Neural cell (in vitro differentiated cells): ENCODE measurements around the gene BHLHA15.

Source experiments
- EP300 ChIP-seq: fragments of 450-650 bp; conservative IDR thresholded peaks from 2 replicates; pipeline ENCODE4 v1.6.1; 2014; ENCODE audit warnings: antibody characterized with exemption, mild to moderate bottlenecking, moderate library complexity; ENCODE audit not compliant: poor library complexity, severe bottlenecking
- EZH2 ChIP-seq: fragments of 200-600, 300-800 bp; shearing (Covaris generic), sonication (generic); IDR thresholded peaks from 2 replicates; pipeline ENCODE4 v1.6.1; 2014; ENCODE audit warnings: antibody characterized with exemption, low read length, borderline replicate concordance, mild to moderate bottlenecking; ENCODE audit not compliant: insufficient read depth, poor library complexity, severe bottlenecking
- POLR2AphosphoS5 ChIP-seq: IDR thresholded peaks from 2 replicates; pipeline ENCODE4 v1.6.1; 2012
- RAD21 ChIP-seq: fragments of 450-650 bp; conservative IDR thresholded peaks from 2 replicates; pipeline ENCODE4 v1.6.1; 2014; ENCODE audit warnings: antibody characterized with exemption, mild to moderate bottlenecking, moderate library complexity
- TAF1 ChIP-seq: IDR thresholded peaks from 2 replicates; pipeline ENCODE4 v1.6.1; 2012; ENCODE audit warnings: low read depth
- TF ChIP-seq, protein P1 (sequence below): fragments of 450-650 bp; IDR thresholded peaks from 2 replicates; pipeline ENCODE4 v1.5.1; 2014; ENCODE audit warnings: antibody characterized with exemption, mild to moderate bottlenecking, moderate library complexity; ENCODE audit not compliant: poor library complexity, severe bottlenecking

DNA sequence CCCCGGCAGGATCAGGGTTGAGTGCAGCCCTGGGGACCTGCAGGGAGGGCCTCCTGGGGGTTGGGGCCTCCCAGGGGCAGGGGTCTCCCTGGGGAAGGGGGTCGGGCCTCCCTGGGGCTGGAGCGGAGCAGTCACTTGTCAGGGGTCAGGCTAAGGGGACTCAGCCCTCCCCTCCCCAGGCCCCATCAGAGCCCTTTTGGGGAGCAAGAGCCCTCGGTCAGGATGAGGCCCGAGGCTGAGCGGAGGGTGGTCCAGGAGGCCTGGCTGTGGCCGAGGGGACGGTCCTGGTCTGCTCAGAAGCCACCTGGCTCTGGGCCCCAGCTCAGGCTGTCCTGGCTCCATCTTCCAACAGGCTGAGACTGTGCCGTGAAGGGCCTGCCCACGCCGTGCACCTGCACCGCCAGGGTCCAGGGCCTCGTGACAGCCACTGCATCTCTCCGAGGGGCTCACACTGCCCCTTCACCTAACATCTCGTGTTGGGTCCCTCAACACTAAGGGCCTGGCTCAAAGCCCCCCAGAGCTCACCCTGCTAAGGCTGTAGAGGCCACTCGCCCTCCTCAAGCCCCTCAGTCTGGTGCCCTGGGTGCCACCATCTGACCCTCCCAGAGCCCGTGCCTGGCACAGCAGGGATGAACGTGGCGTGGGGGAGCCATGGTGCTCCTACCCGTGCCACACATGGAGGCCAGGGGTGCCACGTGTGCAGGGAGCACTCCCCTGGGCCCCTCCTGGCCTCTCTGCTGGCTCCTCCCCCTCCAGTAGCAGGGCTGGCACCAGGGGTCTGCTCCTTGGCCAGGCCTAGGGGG is 12.9 kb downstream of the BHLHA15 start:
- TF ChIP-seq, protein P1, sequence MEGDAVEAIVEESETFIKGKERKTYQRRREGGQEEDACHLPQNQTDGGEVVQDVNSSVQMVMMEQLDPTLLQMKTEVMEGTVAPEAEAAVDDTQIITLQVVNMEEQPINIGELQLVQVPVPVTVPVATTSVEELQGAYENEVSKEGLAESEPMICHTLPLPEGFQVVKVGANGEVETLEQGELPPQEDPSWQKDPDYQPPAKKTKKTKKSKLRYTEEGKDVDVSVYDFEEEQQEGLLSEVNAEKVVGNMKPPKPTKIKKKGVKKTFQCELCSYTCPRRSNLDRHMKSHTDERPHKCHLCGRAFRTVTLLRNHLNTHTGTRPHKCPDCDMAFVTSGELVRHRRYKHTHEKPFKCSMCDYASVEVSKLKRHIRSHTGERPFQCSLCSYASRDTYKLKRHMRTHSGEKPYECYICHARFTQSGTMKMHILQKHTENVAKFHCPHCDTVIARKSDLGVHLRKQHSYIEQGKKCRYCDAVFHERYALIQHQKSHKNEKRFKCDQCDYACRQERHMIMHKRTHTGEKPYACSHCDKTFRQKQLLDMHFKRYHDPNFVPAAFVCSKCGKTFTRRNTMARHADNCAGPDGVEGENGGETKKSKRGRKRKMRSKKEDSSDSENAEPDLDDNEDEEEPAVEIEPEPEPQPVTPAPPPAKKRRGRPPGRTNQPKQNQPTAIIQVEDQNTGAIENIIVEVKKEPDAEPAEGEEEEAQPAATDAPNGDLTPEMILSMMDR: no peak
- no peak for TF ChIP-seq POLR2AphosphoS5
- no peak for TF ChIP-seq RAD21
- no peak for TF ChIP-seq TAF1
- no peak for TF ChIP-seq EZH2
- no peak for TF ChIP-seq EP300
